D721Med (cell line): ENCODE measurements around the gene ADAP1.

Experiments used
- DNase-seq: peaks from one replicate; pipeline ENCODE4 v3.0.0; 2011; ENCODE audit warnings: low spot score; ENCODE audit not compliant: insufficient read length
- FAIRE-seq: peaks from 2 replicates; lab custom pipeline; 2011; peaks lifted over from hg19 to GRCh38; lab: Jason Lieb, UNC
- TF ChIP-seq, protein P1 (sequence below): IDR thresholded peaks from 2 replicates; pipeline ENCODE4 v1.5.1; 2012; ENCODE audit warnings: mild to moderate bottlenecking, control low read depth; ENCODE audit not compliant: insufficient read depth; ENCODE audit errors: missing control alignments

Gene ADAP1

DNA sequence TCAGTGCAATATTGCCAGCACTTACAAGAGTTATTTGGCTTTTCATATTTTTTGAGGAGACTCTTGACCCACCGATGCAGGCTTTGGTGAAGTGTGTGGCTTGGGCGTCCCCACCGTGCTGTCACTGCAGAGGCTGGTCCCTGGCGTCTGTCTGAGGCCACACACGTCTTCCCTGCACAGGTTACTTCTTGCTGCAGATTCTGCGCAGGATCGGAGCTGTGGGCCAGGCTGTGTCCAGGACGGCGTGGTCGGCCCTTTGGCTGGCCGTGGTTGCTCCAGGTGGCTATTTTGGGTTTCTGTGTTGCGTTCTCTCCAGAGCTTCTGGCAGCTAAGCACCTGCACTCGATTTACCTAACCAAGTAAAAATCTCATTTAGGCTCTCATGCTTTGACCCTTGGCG, 103.3 kb downstream of the ADAP1 start:
- DNase-seq (no peak), FAIRE-seq (no peak)
- TF ChIP-seq, protein P1, sequence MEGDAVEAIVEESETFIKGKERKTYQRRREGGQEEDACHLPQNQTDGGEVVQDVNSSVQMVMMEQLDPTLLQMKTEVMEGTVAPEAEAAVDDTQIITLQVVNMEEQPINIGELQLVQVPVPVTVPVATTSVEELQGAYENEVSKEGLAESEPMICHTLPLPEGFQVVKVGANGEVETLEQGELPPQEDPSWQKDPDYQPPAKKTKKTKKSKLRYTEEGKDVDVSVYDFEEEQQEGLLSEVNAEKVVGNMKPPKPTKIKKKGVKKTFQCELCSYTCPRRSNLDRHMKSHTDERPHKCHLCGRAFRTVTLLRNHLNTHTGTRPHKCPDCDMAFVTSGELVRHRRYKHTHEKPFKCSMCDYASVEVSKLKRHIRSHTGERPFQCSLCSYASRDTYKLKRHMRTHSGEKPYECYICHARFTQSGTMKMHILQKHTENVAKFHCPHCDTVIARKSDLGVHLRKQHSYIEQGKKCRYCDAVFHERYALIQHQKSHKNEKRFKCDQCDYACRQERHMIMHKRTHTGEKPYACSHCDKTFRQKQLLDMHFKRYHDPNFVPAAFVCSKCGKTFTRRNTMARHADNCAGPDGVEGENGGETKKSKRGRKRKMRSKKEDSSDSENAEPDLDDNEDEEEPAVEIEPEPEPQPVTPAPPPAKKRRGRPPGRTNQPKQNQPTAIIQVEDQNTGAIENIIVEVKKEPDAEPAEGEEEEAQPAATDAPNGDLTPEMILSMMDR: no peak

- TF ChIP-seq, protein P1: no peak
- no peak for FAIRE-seq
- DNase-seq: no peak
These were observed 104.7 kb downstream of the ADAP1 start for GRCh38 chr7:849781-850180.

DNA sequence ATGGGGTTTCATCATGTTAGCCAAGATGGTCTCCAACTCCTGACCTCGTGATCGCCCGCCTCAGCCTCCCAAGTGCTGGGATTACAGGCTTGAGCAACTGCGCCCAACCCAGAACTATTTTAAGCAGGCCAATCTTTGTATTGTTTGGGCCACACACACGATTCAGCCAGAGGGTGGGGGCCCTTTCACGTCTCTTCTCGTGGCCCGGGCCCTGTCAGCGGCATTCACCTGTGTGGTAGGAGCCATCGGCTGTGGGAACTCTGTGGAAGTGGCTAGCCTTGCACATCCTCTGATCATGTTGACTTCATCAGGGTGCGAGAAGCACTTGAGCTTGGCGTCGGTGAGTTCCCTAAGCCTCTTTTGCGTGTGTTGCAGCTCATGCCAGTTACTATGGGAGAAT, 105.3 kb downstream of the ADAP1 start:
- DNase-seq (no peak), FAIRE-seq (no peak)
- TF ChIP-seq, protein P1: no peak
